ENCODE results near the gene CEP72.
"Not testable (repeated sequence)": the region's sequence is repeated elsewhere in the genome, so short reads cannot be mapped to it uniquely, and the experiment has no call there.

Gene CEP72

DNA sequence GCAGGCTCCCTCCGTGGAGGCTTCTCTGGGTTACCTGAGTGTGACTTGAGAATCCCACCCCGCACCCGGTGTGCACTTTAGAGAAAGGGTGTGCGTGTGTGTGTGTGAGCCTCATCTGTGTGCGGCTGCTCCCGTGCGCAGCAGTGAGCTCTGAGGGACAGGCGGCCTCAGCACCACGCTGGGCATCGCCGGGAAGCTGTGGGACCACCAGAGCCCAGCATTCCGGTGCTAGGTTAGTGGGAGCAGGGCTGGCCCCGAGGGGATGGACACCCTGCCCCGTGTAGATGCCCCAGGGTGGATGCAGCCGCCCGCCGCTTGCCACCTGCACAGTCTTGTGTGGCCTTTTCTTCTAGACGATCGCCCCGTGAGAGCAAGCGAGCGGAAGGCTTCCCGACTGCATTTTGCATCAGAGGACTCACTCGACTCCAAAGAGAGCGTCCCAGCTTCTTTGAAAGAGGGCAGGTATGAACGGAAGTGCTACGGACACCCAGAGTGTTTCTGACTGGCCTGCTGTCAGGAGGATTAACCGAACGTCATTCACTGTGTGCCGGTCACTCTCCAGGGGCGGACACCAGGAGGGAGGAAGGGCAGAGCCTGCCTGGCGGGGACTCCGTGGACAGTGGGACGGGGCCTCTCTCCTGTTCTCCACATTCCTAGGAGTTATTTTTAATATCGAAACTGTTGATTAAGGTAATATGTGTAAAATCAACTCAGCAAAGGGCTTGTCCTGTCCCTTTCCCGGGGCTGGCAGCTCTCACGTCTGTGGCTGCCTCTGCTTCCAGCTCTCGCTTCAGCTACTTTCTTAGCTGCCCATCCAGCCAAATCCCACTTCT lies 12.2 kb downstream of the CEP72 start:
- Mint-ChIP-seq H3K9me3 (no peaks in the 10 kb centered on the region), H3K4me3 (no peak overlapping the region), H3K36me3 (ENCODE audit: low read depth) (peaks cover 57% of the 10 kb centered on the region), H3K27me3 (ENCODE audit: low read depth, poor library complexity) (peaks cover 5% of the 10 kb centered on the region), H3K4me1 (peaks cover 12% of the 10 kb centered on the region), H3K27ac (peak overlapping the region; percentile 5)
- TF ChIP-seq CTCF (IDR thresholded peaks at IDR 0.05), result no peak
- DNase-seq, result no peak

DNA sequence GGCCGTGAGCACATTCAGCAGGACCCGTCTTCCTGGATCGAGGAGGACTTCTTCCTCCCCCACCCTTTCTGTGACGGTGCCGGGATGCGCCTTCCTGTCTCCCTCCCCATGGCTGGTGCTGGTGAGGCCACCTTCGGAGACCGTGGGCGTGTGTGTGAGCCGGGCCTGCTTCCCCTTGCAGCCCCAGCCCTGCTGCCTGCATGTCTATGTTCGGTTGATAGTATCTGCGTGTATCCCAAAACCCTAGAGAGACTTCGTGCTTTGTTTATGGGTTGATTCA lies 12.8 kb downstream of the CEP72 start:
- DNase-seq, result no peak
- Mint-ChIP-seq H3K27me3 (ENCODE audit: low read depth, poor library complexity) (peaks cover 5% of the 10 kb centered on the region), H3K36me3 (ENCODE audit: low read depth) (peaks cover 54% of the 10 kb centered on the region), H3K4me3 (no peak overlapping the region), H3K27ac (peak overlapping the region; percentile 5), H3K4me1 (peaks cover 12% of the 10 kb centered on the region), H3K9me3 (no peaks in the 10 kb centered on the region)
- no peak for TF ChIP-seq CTCF (IDR thresholded peaks at IDR 0.05)

DNA sequence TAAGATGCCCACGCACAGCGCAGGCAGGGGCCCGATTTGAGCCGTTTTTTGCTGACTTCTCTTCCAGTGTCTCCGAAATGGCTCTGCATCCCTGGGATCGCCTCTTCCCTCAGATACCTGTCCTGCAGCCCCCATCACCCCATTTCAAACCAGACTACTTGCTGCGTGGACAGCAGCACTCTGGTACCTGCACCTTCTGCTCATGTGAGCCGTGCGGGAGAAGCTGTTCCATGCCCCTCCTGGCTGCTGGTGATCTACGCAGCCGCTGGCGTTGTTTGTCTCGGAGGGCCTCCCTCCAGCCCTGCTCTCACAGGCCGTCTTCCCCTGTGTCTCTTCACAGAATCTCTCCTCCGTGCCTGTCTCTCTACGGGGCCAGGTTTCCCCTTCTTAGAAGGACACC lies 13.4 kb downstream of the CEP72 start:
- Mint-ChIP-seq H3K27ac (no peak overlapping the region), H3K9me3 (no peaks in the 10 kb centered on the region), H3K36me3 (ENCODE audit: low read depth) (peaks cover 51% of the 10 kb centered on the region), H3K4me1 (peaks cover 12% of the 10 kb centered on the region), H3K27me3 (ENCODE audit: low read depth, poor library complexity) (peaks cover 5% of the 10 kb centered on the region), H3K4me3 (no peak overlapping the region)
- no peak for DNase-seq
- no peak for TF ChIP-seq CTCF (IDR thresholded peaks at IDR 0.05)

- Mint-ChIP-seq H3K27ac (no peak overlapping the region), H3K4me1 (peaks cover 12% of the 10 kb centered on the region), H3K27me3 (ENCODE audit: low read depth, poor library complexity) (peaks cover 3% of the 10 kb centered on the region), H3K36me3 (ENCODE audit: low read depth) (peaks cover 45% of the 10 kb centered on the region), H3K4me3 (no peak overlapping the region), H3K9me3 (no peaks in the 10 kb centered on the region)
- no peak for TF ChIP-seq CTCF (IDR thresholded peaks at IDR 0.05)
- no peak for DNase-seq
Observed at GRCh38 chr5:626850-627249, 14.7 kb downstream of the CEP72 start.

DNA sequence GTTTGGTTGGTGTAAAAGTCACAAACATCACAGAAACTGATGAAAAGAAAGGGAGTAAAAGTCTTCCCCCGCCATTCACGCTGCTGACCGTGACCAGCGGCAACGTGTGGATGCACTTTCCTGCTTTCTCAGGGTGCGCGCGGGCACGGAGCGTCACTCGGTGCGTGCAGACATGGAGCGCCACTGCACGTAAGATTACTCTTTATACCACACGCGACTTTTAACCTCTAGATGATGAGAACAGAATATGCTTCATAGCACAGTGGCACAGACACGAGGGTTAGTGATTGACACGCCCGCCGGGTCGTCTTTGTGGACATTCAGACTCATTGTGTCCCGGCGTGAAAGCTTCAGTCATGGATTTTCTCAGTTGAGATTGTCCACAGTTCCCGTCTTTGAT lies 15.7 kb downstream of the CEP72 start:
- no peak for TF ChIP-seq CTCF (IDR thresholded peaks at IDR 0.05)
- no peak overlapping the region for H3K27ac Mint-ChIP-seq
- no peaks in the 10 kb centered on the region for H3K27me3 Mint-ChIP-seq (ENCODE audit: low read depth, poor library complexity)
- peaks cover 45% of the 10 kb centered on the region for H3K36me3 Mint-ChIP-seq (ENCODE audit: low read depth)
- no peaks in the 10 kb centered on the region for H3K9me3 Mint-ChIP-seq
- no peak overlapping the region for H3K4me3 Mint-ChIP-seq
- peaks cover 12% of the 10 kb centered on the region for H3K4me1 Mint-ChIP-seq
- no peak for DNase-seq

DNA sequence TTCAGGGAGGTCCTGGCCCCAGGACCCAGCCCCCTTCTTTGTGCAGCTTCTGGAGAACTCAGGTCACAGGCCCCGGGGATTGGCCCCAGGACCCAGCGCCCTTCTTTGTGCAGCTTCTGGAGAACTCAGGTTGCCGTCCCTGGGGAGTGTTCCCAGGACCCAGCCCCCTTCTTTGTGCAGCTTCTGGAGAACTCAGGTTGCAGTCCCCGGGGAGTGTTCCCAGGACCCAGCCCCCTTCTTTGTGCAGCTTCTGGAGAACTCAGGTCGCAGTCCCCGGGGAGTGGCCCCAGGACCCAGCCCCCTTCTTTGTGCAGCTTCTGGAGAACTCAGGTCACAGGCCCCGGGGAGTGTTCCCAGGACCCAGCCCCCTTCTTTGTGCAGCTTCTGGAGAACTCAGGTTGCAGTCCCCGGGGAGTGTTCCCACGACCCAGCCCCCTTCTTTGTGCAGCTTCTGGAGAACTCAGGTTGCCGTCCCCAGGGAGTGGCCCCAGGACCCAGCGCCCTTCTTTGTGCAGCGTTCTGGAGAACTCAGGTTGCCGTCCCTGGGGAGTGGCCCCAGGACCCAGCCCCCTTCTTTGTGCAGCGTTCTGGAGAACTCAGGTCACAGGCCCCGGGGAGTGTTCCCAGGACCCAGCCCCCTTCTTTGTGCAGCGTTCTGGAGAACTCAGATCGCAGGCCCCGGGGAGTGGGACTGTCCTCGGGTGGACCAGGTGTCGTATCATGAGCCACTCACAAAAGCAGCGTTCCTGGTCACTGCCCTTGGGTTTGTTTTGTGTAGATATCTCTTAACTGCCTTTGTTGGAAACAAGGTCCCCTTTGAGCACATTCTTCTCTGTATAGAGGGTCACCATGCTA lies 16.4 kb downstream of the CEP72 start:
- not testable (repeated sequence) for H3K4me3 Mint-ChIP-seq; DNase-seq; H3K9me3 Mint-ChIP-seq; H3K27me3 Mint-ChIP-seq (ENCODE audit: low read depth, poor library complexity); H3K27ac Mint-ChIP-seq
- Mint-ChIP-seq H3K4me1 (peaks cover 12% of the 10 kb centered on the region), H3K36me3 (ENCODE audit: low read depth) (peaks cover 46% of the 10 kb centered on the region)
